Suprapubic skin (tissue), 4 donors: ENCODE data around the gene KCNE2. TPM values are rescaled to one million over a fixed set of nuclear protein-coding genes. Genes with fewer than 3 reads are reported as not detected.
A peak's percentile ranks its signal among the peaks of the same experiment; 100 is the strongest.

ENCODE experiments used
- DNase-seq, 2 donors: peaks; one replicate each; pipeline ENCODE4 v3.0.0-alpha.2; 2019; ENCODE audit warnings: low spot score in 2 of 2
- H3K27ac ChIP-seq: fragments of 200-600 bp; sonication (generic); one replicate; pipeline ENCODE4 v1.5.1; 2019
- H3K27me3 ChIP-seq: fragments of 200-600 bp; sonication (generic); one replicate; pipeline ENCODE4 v1.5.1; 2019
- H3K36me3 ChIP-seq: fragments of 200-600 bp; sonication (generic); one replicate; pipeline ENCODE4 v1.5.1; 2019
- H3K4me1 ChIP-seq: fragments of 200-600 bp; sonication (generic); one replicate; pipeline ENCODE4 v1.5.1; 2019
- H3K4me3 ChIP-seq: fragments of 200-600 bp; sonication (generic); one replicate; pipeline ENCODE4 v1.5.1; 2019; ENCODE audit warnings: mild to moderate bottlenecking
- H3K9me3 ChIP-seq: fragments of 200-600 bp; sonication (generic); one replicate; pipeline ENCODE4 v1.5.1; 2019
- EP300 ChIP-seq: sonication (generic); formaldehyde crosslinking; IDR thresholded peaks from one replicate; pipeline ENCODE4 v1.6.1; 2017; ENCODE audit warnings: antibody characterized with exemption
- POLR2A ChIP-seq, 2 donors: fragments of 450-650 bp; IDR thresholded peaks; one replicate each; pipeline ENCODE4 v1.6.1; 2017; ENCODE audit warnings: antibody characterized with exemption in 2 of 2, mild to moderate bottlenecking in 2 of 2, moderate library complexity in 2 of 2
- POLR2AphosphoS5 ChIP-seq, 3 donors: sonication (generic); formaldehyde crosslinking; IDR thresholded peaks; one replicate each; pipeline ENCODE4 v1.6.1; 2017; ENCODE audit warnings: antibody characterized with exemption in 3 of 3
- WGBS: methylation state at CpG from one replicate; pipeline ENCODE4 v1.1.5; 2018; 5-methylcytosine and 5-hydroxymethylcytosine counted together
- total RNA-seq, 4 donors: library from RNA; depleted of rRNA; stranded (reverse); fragments of >200 nt; gene quantifications; one replicate each; pipeline ENCODE4 v1.1.0, GENCODE V29; 2016
- TF ChIP-seq, protein P1 (sequence below), 2 donors: fragments of 200-600 bp in 1 of 2; fragments of 450-650 bp in 1 of 2; sonication (generic) in 1 of 2; IDR thresholded peaks; one replicate each; pipeline ENCODE4 v1.5.1; 2016 to 2019; ENCODE audit warnings: antibody characterized with exemption in 2 of 2, mild to moderate bottlenecking in 1 of 2, moderate library complexity in 1 of 2

Gene KCNE2
- total RNA-seq, 4 donors from 2014 or later: not detected

- no peaks in the 10 kb centered on the region for H3K9me3 ChIP-seq
- 87% methylated on average over 2 of the region's 2 CpGs for WGBS
- H3K36me3 ChIP-seq: no peaks in the 10 kb centered on the region
- peaks cover 5% of the 10 kb centered on the region for H3K4me1 ChIP-seq
- H3K4me3 ChIP-seq: no peak overlapping the region
- no peak overlapping the region for H3K27ac ChIP-seq
- peaks cover 12% of the 10 kb centered on the region for H3K27me3 ChIP-seq
- TF ChIP-seq POLR2A (IDR thresholded peaks at IDR 0.05) (no peak), EP300 (no peak), POLR2AphosphoS5 (IDR thresholded peaks at IDR 0.05) (no peak)
- TF ChIP-seq, protein P1, sequence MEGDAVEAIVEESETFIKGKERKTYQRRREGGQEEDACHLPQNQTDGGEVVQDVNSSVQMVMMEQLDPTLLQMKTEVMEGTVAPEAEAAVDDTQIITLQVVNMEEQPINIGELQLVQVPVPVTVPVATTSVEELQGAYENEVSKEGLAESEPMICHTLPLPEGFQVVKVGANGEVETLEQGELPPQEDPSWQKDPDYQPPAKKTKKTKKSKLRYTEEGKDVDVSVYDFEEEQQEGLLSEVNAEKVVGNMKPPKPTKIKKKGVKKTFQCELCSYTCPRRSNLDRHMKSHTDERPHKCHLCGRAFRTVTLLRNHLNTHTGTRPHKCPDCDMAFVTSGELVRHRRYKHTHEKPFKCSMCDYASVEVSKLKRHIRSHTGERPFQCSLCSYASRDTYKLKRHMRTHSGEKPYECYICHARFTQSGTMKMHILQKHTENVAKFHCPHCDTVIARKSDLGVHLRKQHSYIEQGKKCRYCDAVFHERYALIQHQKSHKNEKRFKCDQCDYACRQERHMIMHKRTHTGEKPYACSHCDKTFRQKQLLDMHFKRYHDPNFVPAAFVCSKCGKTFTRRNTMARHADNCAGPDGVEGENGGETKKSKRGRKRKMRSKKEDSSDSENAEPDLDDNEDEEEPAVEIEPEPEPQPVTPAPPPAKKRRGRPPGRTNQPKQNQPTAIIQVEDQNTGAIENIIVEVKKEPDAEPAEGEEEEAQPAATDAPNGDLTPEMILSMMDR (IDR thresholded peaks at IDR 0.05): no peak
- peak in 1 of 2 donors; percentile 4 for DNase-seq
Measured at GRCh38 chr21:34357889-34358288, 5.9 kb upstream of the KCNE2 start.

- Histone ChIP-seq H3K4me1 (peaks cover 5% of the 10 kb centered on the region), H3K27me3 (peaks cover 12% of the 10 kb centered on the region), H3K27ac (no peak overlapping the region), H3K9me3 (no peaks in the 10 kb centered on the region), H3K36me3 (no peaks in the 10 kb centered on the region), H3K4me3 (no peak overlapping the region)
- TF ChIP-seq, protein P1 (IDR thresholded peaks at IDR 0.05): no peak
- TF ChIP-seq POLR2A (IDR thresholded peaks at IDR 0.05): no peak
- TF ChIP-seq POLR2AphosphoS5 (IDR thresholded peaks at IDR 0.05): no peak
- TF ChIP-seq EP300: no peak
- no peak for DNase-seq
- 94% methylated on average over 1 of the region's 1 CpG for WGBS
Measured at GRCh38 chr21:34358866-34359265, 4.9 kb upstream of the KCNE2 start.

GRCh38 chr21:34360488-34361241, 3.1 kb upstream of the KCNE2 start:
- no peak overlapping the region for H3K4me3 ChIP-seq
- WGBS: 85% methylated on average over 12 of the region's 12 CpGs
- DNase-seq: peak in 1 of 2 donors; percentile 47
- H3K27me3 ChIP-seq: peaks cover 12% of the 10 kb centered on the region
- no peaks in the 10 kb centered on the region for H3K36me3 ChIP-seq
- peaks cover 5% of the 10 kb centered on the region for H3K4me1 ChIP-seq
- H3K27ac ChIP-seq: no peak overlapping the region
- H3K9me3 ChIP-seq: no peaks in the 10 kb centered on the region
- TF ChIP-seq POLR2A (IDR thresholded peaks at IDR 0.05) (no peak), POLR2AphosphoS5 (IDR thresholded peaks at IDR 0.05) (no peak), EP300 (no peak)
- TF ChIP-seq, protein P1 (IDR thresholded peaks at IDR 0.05): no peak

GRCh38 chr21:34362136-34362444, 1.7 kb upstream of the KCNE2 start:
- 31% methylated on average over 3 of the region's 3 CpGs for WGBS
- TF ChIP-seq POLR2AphosphoS5 (IDR thresholded peaks at IDR 0.05): no peak

GRCh38 chr21:34362670-34363069, 1.1 kb upstream of the KCNE2 start:
- H3K27ac ChIP-seq: no peak overlapping the region
- no peak for TF ChIP-seq EP300
- no peak for TF ChIP-seq POLR2A (IDR thresholded peaks at IDR 0.05)
- TF ChIP-seq, protein P1 (IDR thresholded peaks at IDR 0.05): no peak
- H3K36me3 ChIP-seq: no peaks in the 10 kb centered on the region
- peaks cover 5% of the 10 kb centered on the region for H3K4me1 ChIP-seq
- no peak overlapping the region for H3K4me3 ChIP-seq
- 96% methylated on average over 3 of the region's 3 CpGs for WGBS
- no peaks in the 10 kb centered on the region for H3K9me3 ChIP-seq
- DNase-seq: no peak
- H3K27me3 ChIP-seq: peaks cover 4% of the 10 kb centered on the region

More at GRCh38 chr21:34362136-34362444, 1.7 kb upstream of the KCNE2 start:
- no peak for DNase-seq
- no peaks in the 10 kb centered on the region for H3K9me3 ChIP-seq
- no peak overlapping the region for H3K4me3 ChIP-seq
- H3K27ac ChIP-seq: no peak overlapping the region
- H3K4me1 ChIP-seq: peaks cover 5% of the 10 kb centered on the region
- no peaks in the 10 kb centered on the region for H3K36me3 ChIP-seq
- peaks cover 4% of the 10 kb centered on the region for H3K27me3 ChIP-seq

DNA sequence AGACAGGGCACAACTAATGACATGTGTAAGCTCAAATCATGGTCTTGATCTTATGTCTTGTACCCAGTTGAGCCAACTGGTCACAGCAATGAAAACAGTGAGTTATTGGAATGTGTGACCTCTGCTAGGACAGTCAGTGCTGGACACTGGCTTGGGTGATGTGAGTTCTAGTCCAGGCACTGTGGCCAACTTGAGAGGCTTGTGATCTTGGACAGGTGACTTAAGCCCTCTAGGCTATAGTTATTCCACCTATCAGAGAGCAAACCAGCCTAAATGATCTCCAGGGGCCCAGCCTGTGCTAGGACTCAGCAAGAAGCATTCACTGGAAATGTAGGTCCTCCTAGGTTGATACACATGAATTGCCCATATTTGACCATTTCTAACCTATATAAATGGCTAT, 1.1 kb downstream of the KCNE2 start:
- no peaks in the 10 kb centered on the region for H3K36me3 ChIP-seq
- DNase-seq: peak in 1 of 2 donors; percentile 28
- H3K9me3 ChIP-seq: no peaks in the 10 kb centered on the region
- H3K4me1 ChIP-seq: peaks cover 5% of the 10 kb centered on the region
- no peak overlapping the region for H3K4me3 ChIP-seq
- no peak overlapping the region for H3K27ac ChIP-seq
- TF ChIP-seq, protein P1 (IDR thresholded peaks at IDR 0.05): no peak
- TF ChIP-seq POLR2AphosphoS5 (IDR thresholded peaks at IDR 0.05) (no peak), POLR2A (IDR thresholded peaks at IDR 0.05) (no peak), EP300 (no peak)
- H3K27me3 ChIP-seq: peaks cover 8% of the 10 kb centered on the region
